ENCODE measurements around the gene SLC25A10.

Gene SLC25A10

GRCh38 chr17:81701288-81702071 lies 10.6 kb upstream of the SLC25A10 start:
- FAIRE-seq = no peak
- TF ChIP-seq TAF1 (IDR thresholded peaks at IDR 0.05; ENCODE audit: borderline replicate concordance, low read depth, low read length) (no peak), POLR2A (IDR thresholded peaks at IDR 0.05; ENCODE audit: low read depth, low read length) (0 out of 2 replicates have a peak, but pooled peaks have one; percentile 11), POLR2AphosphoS5 (IDR thresholded peaks at IDR 0.05; ENCODE audit: low read depth, low read length) (no peak; the same call in 1 of the 2 replicates)
- DNase-seq (ENCODE audit: insufficient read length) = no peak

DNA sequence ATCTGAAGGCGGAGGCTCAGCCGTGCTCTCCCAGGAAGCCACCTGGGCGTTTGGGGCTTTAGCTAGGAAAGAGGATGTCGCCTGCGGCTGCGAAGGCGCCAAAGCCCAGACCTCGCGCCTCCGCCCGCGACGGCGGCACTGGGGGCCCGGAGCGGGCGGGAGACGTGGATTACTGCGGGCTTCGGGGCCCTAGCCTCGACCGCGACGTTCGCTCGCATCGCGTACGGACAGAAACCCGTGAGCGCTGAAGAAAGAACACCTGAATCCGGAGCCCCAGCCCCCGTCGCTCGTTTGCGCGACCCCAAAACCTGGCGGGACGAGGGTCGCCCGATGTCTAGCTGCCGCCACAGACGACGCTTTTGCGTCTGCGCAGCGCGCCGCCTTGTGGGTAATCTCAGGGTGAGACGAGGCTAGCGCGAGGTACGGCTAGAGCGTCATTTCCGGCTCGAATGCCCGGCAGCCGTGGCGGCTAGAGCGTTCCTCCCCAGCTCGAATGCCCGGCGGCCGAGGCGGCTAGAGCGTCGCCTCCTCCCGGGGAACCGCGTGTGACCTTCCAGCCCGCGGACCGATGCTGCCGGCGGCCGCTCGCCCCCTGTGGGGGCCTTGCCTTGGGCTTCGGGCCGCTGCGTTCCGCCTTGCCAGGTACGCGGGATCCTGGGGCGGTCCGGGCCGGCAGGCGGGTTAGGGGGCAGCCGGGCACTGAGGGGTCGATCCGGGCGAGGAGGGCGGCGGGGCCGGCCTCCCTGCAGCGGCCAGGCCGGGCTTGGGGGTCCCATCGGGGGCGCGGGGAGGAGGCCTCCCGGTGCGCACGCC lies 8.9 kb upstream of the SLC25A10 start, which contains the start of gene MRPL12:
Gene MRPL12, plus strand, starts transcription at position 434 of the 813 bp plus-strand sequence. Its CDS starts 135 bp downstream, at position 569.
- TF ChIP-seq TAF1 (IDR thresholded peaks at IDR 0.05; ENCODE audit: borderline replicate concordance, low read depth, low read length) (peak; percentile 75; the same call in 1 of the 2 replicates), POLR2AphosphoS5 (IDR thresholded peaks at IDR 0.05; ENCODE audit: low read depth, low read length) (peak; percentile 84), POLR2A (IDR thresholded peaks at IDR 0.05; ENCODE audit: low read depth, low read length) (peak; percentile 97)
- FAIRE-seq (peak; percentile 99), DNase-seq (ENCODE audit: insufficient read length) (peak; percentile 99)

DNA sequence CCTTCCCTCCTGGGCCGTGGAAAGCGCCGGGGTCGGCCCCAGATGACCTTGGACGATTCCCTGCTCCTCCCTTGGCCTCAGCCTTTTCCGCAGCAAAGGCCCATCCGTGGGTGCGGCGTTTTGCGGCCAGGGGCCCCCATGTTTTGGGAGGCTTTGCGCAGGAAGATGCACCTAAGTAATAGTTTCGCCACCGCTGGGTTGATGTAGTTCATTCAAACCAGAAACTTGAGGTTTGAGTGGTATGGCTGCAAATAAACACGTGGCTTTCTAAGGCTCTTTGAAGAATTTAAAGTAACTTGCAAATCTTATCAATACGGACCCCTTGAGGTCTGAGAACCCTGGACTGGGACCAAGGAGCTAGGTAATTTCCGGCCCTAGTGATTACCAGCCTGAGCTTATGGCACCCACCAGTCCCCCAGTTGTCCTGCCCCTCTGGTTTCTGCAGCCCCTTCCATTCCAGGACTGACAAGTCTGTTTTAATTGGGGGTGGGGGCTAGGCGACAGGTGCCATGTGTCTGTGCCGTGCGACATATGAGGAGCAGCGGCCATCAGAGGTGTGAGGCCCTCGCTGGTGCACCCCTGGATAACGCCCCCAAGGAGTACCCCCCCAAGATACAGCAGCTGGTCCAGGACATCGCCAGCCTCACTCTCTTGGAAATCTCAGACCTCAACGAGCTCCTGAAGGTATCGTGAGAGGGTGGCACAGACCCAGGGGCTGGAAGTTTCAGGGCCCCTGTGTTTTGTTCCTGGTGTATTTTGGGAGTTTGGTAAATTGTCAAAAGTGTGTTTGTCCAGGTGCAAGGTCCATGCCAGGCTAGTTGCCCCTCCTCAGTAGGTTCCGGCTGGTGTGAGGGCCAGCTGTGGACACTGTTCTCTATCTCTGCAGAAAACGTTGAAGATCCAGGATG lies 8.1 kb upstream of the SLC25A10 start:
- FAIRE-seq (no peak), DNase-seq (ENCODE audit: insufficient read length) (no peak)
- no peak for TF ChIP-seq POLR2AphosphoS5 (IDR thresholded peaks at IDR 0.05; ENCODE audit: low read depth, low read length)
- no peak for TF ChIP-seq TAF1 (IDR thresholded peaks at IDR 0.05; ENCODE audit: borderline replicate concordance, low read depth, low read length)
- TF ChIP-seq POLR2A (IDR thresholded peaks at IDR 0.05; ENCODE audit: low read depth, low read length) = no peak

DNA sequence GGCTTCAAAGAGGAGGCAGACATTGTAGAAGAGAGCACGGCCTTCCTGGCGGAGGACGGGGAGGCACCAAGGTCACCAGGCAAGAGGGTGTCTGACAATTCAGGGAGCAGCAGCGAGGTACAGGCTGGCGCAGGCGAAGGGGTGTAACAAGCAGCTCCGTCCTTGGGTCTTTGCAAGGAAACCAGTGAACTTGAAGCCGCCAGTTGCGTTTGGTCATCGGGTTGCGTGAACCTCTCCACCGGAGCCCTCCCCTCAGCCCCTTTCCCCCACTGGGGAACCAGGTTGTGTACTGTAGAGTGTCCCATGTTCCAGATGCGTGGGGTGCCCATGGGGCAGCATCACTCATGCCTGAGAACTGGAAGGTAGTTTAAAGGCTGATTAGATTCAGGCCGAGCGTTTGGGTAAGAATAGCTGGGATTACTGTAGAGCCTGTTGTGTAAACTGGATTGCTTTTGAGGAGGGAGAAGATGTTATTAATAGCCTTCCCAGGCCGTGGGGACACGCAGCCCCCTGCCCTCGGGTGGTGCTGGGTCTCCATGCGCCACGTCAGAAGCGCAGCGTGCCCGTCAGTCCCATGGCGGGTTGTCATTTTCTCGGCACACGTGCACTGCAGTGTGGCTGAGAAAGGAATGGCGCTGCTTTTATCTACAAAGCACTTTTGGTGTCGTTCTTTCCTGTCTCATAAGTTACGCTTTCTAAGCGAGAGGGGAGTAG lies 6.4 kb upstream of the SLC25A10 start:
- FAIRE-seq = no peak
- DNase-seq (ENCODE audit: insufficient read length) = no peak
- TF ChIP-seq POLR2AphosphoS5 (IDR thresholded peaks at IDR 0.05; ENCODE audit: low read depth, low read length) = 0 out of 2 replicates have a peak, but pooled peaks have one; percentile 17
- no peak for TF ChIP-seq POLR2A (IDR thresholded peaks at IDR 0.05; ENCODE audit: low read depth, low read length)
- no peak for TF ChIP-seq TAF1 (IDR thresholded peaks at IDR 0.05; ENCODE audit: borderline replicate concordance, low read depth, low read length)

- no peak for TF ChIP-seq POLR2A (IDR thresholded peaks at IDR 0.05; ENCODE audit: low read depth, low read length)
- no peak for TF ChIP-seq TAF1 (IDR thresholded peaks at IDR 0.05; ENCODE audit: borderline replicate concordance, low read depth, low read length)
- no peak for TF ChIP-seq POLR2AphosphoS5 (IDR thresholded peaks at IDR 0.05; ENCODE audit: low read depth, low read length)
- FAIRE-seq = no peak
- no peak for DNase-seq (ENCODE audit: insufficient read length)
Measured at GRCh38 chr17:81706232-81706611, 5.9 kb upstream of the SLC25A10 start.

- FAIRE-seq = no peak
- no peak for DNase-seq (ENCODE audit: insufficient read length)
- TF ChIP-seq TAF1 (IDR thresholded peaks at IDR 0.05; ENCODE audit: borderline replicate concordance, low read depth, low read length) = no peak
- no peak for TF ChIP-seq POLR2A (IDR thresholded peaks at IDR 0.05; ENCODE audit: low read depth, low read length)
- TF ChIP-seq POLR2AphosphoS5 (IDR thresholded peaks at IDR 0.05; ENCODE audit: low read depth, low read length) = no peak
Measured at GRCh38 chr17:81706757-81707624, 5.1 kb upstream of the SLC25A10 start.

DNA sequence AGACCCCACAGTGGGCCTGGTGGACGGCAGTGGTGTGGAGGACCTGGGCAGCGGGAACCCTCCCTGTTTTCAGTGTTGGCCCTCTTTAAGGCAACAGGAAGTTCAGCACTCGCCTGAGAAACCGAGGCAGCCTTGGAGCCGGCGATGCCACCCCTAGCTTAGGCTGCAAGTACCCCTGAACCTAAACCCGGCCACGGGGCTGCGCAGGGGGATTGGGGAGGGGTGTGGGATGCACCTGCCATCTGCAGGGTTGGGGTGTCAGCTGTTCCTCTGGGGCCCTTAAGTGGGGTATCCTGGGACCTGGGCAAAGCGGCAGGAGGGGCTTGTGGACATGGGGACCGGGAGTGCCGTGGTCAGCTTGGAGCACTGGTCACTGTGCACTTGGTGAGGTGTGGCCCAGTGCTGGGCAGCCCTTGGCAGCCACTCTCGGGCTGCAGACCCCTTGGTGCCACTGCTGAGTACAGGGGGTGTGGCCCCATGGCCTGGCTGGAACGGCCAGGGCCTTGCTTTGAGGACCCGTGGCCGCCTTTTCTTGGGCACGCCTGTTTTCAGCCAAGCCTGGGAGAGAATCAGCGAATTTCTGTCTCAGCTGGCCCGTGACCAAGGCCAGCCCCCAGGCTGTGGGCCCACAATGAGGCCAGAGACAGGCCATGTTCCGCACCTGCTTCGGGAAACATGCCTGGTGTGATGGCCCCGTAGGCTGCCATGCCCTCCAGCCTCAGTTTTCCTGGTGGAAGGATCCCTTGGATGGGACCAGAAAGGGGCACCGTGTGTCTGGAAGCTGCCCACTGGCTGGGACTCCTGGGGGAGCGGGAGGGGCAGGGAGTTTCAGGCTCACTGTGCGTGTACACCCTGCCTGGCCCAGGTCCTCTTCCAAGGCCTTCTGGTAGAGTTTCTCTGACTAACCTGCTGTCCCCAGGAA lies 4.1 kb upstream of the SLC25A10 start:
- peak; percentile 26; the same call in 1 of the 2 replicates for TF ChIP-seq POLR2A (IDR thresholded peaks at IDR 0.05; ENCODE audit: low read depth, low read length)
- no peak for TF ChIP-seq TAF1 (IDR thresholded peaks at IDR 0.05; ENCODE audit: borderline replicate concordance, low read depth, low read length)
- peak; percentile 75; the same call in 1 of the 2 replicates for TF ChIP-seq POLR2AphosphoS5 (IDR thresholded peaks at IDR 0.05; ENCODE audit: low read depth, low read length)
- no peak for FAIRE-seq

GRCh38 chr17:81708739-81709185 lies 3.3 kb upstream of the SLC25A10 start:
- no peak for FAIRE-seq
- TF ChIP-seq POLR2AphosphoS5 (IDR thresholded peaks at IDR 0.05; ENCODE audit: low read depth, low read length) (peak; percentile 49; the same call in 1 of the 2 replicates), TAF1 (IDR thresholded peaks at IDR 0.05; ENCODE audit: borderline replicate concordance, low read depth, low read length) (no peak)

More for the DNA sequence above, 4.1 kb upstream of the SLC25A10 start:
- no peak for DNase-seq (ENCODE audit: insufficient read length)

More at GRCh38 chr17:81708739-81709185, 3.3 kb upstream of the SLC25A10 start:
- DNase-seq (ENCODE audit: insufficient read length) = no peak

Data from GM12892 (cell line).